ENCODE data around the gene PRRX2. TPM values are rescaled to one million over a fixed set of nuclear protein-coding genes. Genes with fewer than 3 reads are reported as not detected.

The PRRX2 gene
- total and polyA plus RNA-seq, 4 donors = 0.03 to 0.08 TPM; not detected in 2

DNA sequence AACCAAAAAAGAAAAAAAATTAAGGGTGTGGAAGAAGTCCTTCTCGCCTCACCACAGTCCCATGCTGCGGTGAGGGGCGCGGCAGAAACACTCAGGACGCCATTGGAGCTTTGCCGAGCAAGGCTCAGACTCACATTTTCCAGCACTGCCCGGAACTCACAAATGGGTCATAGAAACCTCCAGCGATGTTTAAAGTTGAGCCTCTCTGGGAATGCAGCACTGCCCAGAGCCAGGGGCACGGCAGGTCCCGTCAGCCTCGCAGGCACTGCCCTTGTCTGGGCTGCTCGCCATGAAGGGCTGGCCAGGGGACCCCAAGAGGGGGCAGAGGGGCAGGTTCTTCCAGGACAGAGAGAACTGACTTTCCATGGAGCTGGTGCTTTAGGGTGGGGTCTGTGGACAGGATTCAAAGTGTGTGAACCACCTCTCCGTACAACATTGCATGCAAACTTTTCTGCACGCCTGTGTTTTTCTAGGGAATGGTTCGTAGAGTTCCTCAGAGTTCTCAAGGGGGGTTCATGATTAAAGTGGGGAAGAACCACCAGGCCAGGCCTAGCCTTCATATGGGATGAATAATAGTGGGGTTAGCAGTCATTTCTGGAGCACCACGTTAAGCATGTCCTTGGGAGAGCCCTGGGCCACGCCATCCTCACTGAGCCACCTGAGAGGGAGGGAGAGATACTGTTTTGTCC is 38.4 kb downstream of the PRRX2 start:
- no peak overlapping the region for H3K27ac ChIP-seq (ENCODE audit: low read depth in 1 of 2, low read length in 2 of 2)
- 74% methylated on average over 17 of the region's 17 CpGs for WGBS
- H3K9me3 ChIP-seq (ENCODE audit: control insufficient read depth in 4 of 4, low read length in 3 of 4) = no peaks in the 10 kb centered on the region
- no peaks in the 10 kb centered on the region for H3K4me1 ChIP-seq (ENCODE audit: control insufficient read depth in 4 of 4, insufficient read depth in 4 of 4, low read length in 3 of 4)
- H3K9ac ChIP-seq (ENCODE audit: low read depth in 1 of 2, low read length in 2 of 2) = no peak overlapping the region
- TF ChIP-seq TAF1 (conservative IDR thresholded peaks at IDR 0.05) (no peak), GABPA (IDR thresholded peaks at IDR 0.05 in 1 of 2, conservative IDR thresholded peaks at IDR 0.05 in 1 of 2) (no peak), FOXA2 (IDR thresholded peaks at IDR 0.05) (no peak), RXRA (IDR thresholded peaks at IDR 0.05) (no peak), EGR1 (IDR thresholded peaks at IDR 0.05; ENCODE audit: low read depth in 2 of 2) (no peak), HNF4G (IDR thresholded peaks at IDR 0.05) (no peak)
- TF ChIP-seq, protein P1, sequence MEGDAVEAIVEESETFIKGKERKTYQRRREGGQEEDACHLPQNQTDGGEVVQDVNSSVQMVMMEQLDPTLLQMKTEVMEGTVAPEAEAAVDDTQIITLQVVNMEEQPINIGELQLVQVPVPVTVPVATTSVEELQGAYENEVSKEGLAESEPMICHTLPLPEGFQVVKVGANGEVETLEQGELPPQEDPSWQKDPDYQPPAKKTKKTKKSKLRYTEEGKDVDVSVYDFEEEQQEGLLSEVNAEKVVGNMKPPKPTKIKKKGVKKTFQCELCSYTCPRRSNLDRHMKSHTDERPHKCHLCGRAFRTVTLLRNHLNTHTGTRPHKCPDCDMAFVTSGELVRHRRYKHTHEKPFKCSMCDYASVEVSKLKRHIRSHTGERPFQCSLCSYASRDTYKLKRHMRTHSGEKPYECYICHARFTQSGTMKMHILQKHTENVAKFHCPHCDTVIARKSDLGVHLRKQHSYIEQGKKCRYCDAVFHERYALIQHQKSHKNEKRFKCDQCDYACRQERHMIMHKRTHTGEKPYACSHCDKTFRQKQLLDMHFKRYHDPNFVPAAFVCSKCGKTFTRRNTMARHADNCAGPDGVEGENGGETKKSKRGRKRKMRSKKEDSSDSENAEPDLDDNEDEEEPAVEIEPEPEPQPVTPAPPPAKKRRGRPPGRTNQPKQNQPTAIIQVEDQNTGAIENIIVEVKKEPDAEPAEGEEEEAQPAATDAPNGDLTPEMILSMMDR (IDR thresholded peaks at IDR 0.05; ENCODE audit: low read depth, low read length, missing input control) = no peak
- TF ChIP-seq, protein P2, sequence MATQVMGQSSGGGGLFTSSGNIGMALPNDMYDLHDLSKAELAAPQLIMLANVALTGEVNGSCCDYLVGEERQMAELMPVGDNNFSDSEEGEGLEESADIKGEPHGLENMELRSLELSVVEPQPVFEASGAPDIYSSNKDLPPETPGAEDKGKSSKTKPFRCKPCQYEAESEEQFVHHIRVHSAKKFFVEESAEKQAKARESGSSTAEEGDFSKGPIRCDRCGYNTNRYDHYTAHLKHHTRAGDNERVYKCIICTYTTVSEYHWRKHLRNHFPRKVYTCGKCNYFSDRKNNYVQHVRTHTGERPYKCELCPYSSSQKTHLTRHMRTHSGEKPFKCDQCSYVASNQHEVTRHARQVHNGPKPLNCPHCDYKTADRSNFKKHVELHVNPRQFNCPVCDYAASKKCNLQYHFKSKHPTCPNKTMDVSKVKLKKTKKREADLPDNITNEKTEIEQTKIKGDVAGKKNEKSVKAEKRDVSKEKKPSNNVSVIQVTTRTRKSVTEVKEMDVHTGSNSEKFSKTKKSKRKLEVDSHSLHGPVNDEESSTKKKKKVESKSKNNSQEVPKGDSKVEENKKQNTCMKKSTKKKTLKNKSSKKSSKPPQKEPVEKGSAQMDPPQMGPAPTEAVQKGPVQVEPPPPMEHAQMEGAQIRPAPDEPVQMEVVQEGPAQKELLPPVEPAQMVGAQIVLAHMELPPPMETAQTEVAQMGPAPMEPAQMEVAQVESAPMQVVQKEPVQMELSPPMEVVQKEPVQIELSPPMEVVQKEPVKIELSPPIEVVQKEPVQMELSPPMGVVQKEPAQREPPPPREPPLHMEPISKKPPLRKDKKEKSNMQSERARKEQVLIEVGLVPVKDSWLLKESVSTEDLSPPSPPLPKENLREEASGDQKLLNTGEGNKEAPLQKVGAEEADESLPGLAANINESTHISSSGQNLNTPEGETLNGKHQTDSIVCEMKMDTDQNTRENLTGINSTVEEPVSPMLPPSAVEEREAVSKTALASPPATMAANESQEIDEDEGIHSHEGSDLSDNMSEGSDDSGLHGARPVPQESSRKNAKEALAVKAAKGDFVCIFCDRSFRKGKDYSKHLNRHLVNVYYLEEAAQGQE (IDR thresholded peaks at IDR 0.05) = no peak
- H3K27me3 ChIP-seq (ENCODE audit: control insufficient read depth in 4 of 4, insufficient read depth in 4 of 4, low read length in 3 of 4) = peaks cover 0 to 4% (median 2%) of the 10 kb centered on the region in 4 donors
- DNase-seq (ENCODE audit: low spot score) = no peak
- no peak overlapping the region for H3K4me3 ChIP-seq (ENCODE audit: low read depth in 1 of 3, low read length in 3 of 3)
- H3K36me3 ChIP-seq (ENCODE audit: control insufficient read depth in 4 of 4, insufficient read depth in 3 of 4, low read depth in 1 of 4, low read length in 3 of 4) = no peaks in the 10 kb centered on the region

DNA sequence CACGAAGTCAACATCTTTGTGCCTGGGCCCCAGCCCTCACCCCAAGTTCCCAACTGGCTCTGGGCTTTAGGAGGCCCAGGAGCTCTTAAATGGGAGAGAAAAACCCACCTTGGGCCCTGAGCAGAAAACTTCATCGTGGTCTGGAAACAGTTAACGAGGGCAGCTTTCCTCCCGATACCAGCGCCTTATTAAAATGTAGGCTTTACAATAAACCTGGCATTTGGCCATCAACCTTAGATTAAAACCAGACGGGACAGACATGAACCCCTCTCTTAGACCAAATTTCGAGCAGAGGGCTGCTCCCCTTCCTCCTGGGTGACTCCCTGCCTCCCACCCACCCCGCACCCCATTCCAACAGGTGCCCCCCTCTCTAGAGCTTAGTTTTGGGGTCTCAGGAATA is 39.4 kb downstream of the PRRX2 start:
- no peak overlapping the region for H3K27ac ChIP-seq (ENCODE audit: low read depth in 1 of 2, low read length in 2 of 2)
- H3K4me3 ChIP-seq (ENCODE audit: low read depth in 1 of 3, low read length in 3 of 3) = no peak overlapping the region

More for the DNA sequence above, 39.4 kb downstream of the PRRX2 start:
- no peaks in the 10 kb centered on the region for H3K4me1 ChIP-seq (ENCODE audit: control insufficient read depth in 4 of 4, insufficient read depth in 4 of 4, low read length in 3 of 4)
- DNase-seq (ENCODE audit: low spot score) = no peak
- 72% methylated on average over 8 of the region's 8 CpGs for WGBS
- no peaks in the 10 kb centered on the region for H3K9me3 ChIP-seq (ENCODE audit: control insufficient read depth in 4 of 4, low read length in 3 of 4)
- peaks cover 0 to 4% (median 2%) of the 10 kb centered on the region in 4 donors for H3K27me3 ChIP-seq (ENCODE audit: control insufficient read depth in 4 of 4, insufficient read depth in 4 of 4, low read length in 3 of 4)
- no peak for TF ChIP-seq RXRA (IDR thresholded peaks at IDR 0.05)
- TF ChIP-seq, protein P3, sequence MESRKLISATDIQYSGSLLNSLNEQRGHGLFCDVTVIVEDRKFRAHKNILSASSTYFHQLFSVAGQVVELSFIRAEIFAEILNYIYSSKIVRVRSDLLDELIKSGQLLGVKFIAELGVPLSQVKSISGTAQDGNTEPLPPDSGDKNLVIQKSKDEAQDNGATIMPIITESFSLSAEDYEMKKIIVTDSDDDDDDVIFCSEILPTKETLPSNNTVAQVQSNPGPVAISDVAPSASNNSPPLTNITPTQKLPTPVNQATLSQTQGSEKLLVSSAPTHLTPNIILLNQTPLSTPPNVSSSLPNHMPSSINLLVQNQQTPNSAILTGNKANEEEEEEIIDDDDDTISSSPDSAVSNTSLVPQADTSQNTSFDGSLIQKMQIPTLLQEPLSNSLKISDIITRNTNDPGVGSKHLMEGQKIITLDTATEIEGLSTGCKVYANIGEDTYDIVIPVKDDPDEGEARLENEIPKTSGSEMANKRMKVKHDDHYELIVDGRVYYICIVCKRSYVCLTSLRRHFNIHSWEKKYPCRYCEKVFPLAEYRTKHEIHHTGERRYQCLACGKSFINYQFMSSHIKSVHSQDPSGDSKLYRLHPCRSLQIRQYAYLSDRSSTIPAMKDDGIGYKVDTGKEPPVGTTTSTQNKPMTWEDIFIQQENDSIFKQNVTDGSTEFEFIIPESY (IDR thresholded peaks at IDR 0.05) = no peak
- TF ChIP-seq JUND (IDR thresholded peaks at IDR 0.05) = no peak
- H3K9ac ChIP-seq (ENCODE audit: low read depth in 1 of 2, low read length in 2 of 2) = no peak overlapping the region
- no peaks in the 10 kb centered on the region for H3K36me3 ChIP-seq (ENCODE audit: control insufficient read depth in 4 of 4, insufficient read depth in 3 of 4, low read depth in 1 of 4, low read length in 3 of 4)

Measured in liver (tissue), 9 donors.